ENCODE results near the gene SMC5. TPM values are rescaled to one million over a fixed set of nuclear protein-coding genes. Genes with fewer than 3 reads are reported as not detected.

SMC5 gene
- total and polyA plus RNA-seq, 8 donors: 25.5 to 96.0 (median 74.2) TPM

- intact Hi-C loops (cut with DNase I): no loop called here
- Histone ChIP-seq H3K36me3 (peaks cover 0 to 68% of the 10 kb centered on the region in 2 donors), H3K4me3 (no peak overlapping the region), H3K9me3 (no peaks in the 10 kb centered on the region), H3K27ac (no peak overlapping the region), H3K27me3 (no peaks in the 10 kb centered on the region), H3K4me1 (no peaks in the 10 kb centered on the region)
- TF ChIP-seq CTCF (IDR thresholded peaks at IDR 0.05): no peak
- ATAC-seq: no peak
- DNase-seq: no peak
Measured at GRCh38 chr9:70283848-70284247, 25.1 kb downstream of the SMC5 start.

- Histone ChIP-seq H3K36me3 (peaks cover 0 to 61% of the 10 kb centered on the region in 2 donors), H3K27me3 (no peaks in the 10 kb centered on the region), H3K27ac (peak overlapping the region in 1 of 2 donors; percentile 0), H3K4me1 (no peaks in the 10 kb centered on the region), H3K9me3 (no peaks in the 10 kb centered on the region), H3K4me3 (no peak overlapping the region)
- ATAC-seq (no peak), DNase-seq (peak in 2 of 4 donors; percentile 72 to 88)
- intact Hi-C loops (cut with DNase I): no loop called here
- TF ChIP-seq CTCF (IDR thresholded peaks at IDR 0.05): no peak
Measured at GRCh38 chr9:70285246-70285645, 26.5 kb downstream of the SMC5 start.

GRCh38 chr9:70285981-70286598 lies 27.3 kb downstream of the SMC5 start:
- ATAC-seq: no peak
- Histone ChIP-seq H3K4me3 (no peak overlapping the region), H3K27ac (no peak overlapping the region), H3K9me3 (no peaks in the 10 kb centered on the region), H3K36me3 (peaks cover 0 to 53% of the 10 kb centered on the region in 2 donors), H3K4me1 (no peaks in the 10 kb centered on the region), H3K27me3 (no peaks in the 10 kb centered on the region)
- TF ChIP-seq CTCF (IDR thresholded peaks at IDR 0.05): no peak
- DNase-seq: peak in 2 of 4 donors; percentile 35 to 40
- intact Hi-C loops (cut with DNase I): no loop called here

GRCh38 chr9:70290626-70291025 lies 31.8 kb downstream of the SMC5 start:
- Histone ChIP-seq H3K4me1 (no peaks in the 10 kb centered on the region), H3K27ac (no peak overlapping the region), H3K9me3 (peaks cover 0 to 7% of the 10 kb centered on the region in 2 donors), H3K4me3 (no peak overlapping the region), H3K36me3 (peaks cover 3 to 39% of the 10 kb centered on the region in 2 donors), H3K27me3 (no peaks in the 10 kb centered on the region)
- no peak for TF ChIP-seq CTCF (IDR thresholded peaks at IDR 0.05)
- peak in 1 of 4 donors; percentile 6 for DNase-seq
- intact Hi-C loops (cut with DNase I): no loop called here
- no peak for ATAC-seq

GRCh38 chr9:70291446-70291845 lies 32.7 kb downstream of the SMC5 start:
- Histone ChIP-seq H3K36me3 (peaks cover 3 to 36% of the 10 kb centered on the region in 2 donors), H3K27ac (no peak overlapping the region), H3K4me3 (no peak overlapping the region), H3K27me3 (no peaks in the 10 kb centered on the region), H3K4me1 (no peaks in the 10 kb centered on the region), H3K9me3 (peaks cover 0 to 7% of the 10 kb centered on the region in 2 donors)
- TF ChIP-seq CTCF (IDR thresholded peaks at IDR 0.05): no peak
- no peak for DNase-seq
- no peak for ATAC-seq
- intact Hi-C loops (cut with DNase I): no loop called here

Measured in left lung (tissue), 10 donors.